IMR-90 (cell line): ENCODE measurements around the gene RGS16. TPM values are rescaled to one million over a fixed set of nuclear protein-coding genes. Genes with fewer than 3 reads are reported as not detected.

Source experiments
- ATAC-seq: fragments of 200-7000 bp; cut with Tn5 transposase; 2 replicates; pipeline ENCODE4 v1.9.1; 2020; ENCODE audit warnings: low read depth, mild to moderate bottlenecking, moderate library complexity
- BruUV-seq: library from RNA; stranded (reverse); fragments of 400-500 nt; replicated peaks from 2 replicates; lab custom pipeline; 2021; lab: Mats Ljungman, UMichigan
- CTCF ChIA-PET: fragments of 300-600 bp; formaldehyde crosslinking; extraction: SDS; loops from one replicate; lab custom pipeline; 2021; ENCODE audit warnings: antibody characterized with exemption; lab: Yijun Ruan, JAX
- POLR2A ChIA-PET: fragments of 300-600 bp; sonication (Branson Sonifier 250); formaldehyde crosslinking; loops from one replicate; lab custom pipeline; 2022; ENCODE audit warnings: antibody characterized with exemption; ENCODE audit not compliant: unreplicated experiment; lab: Charles Lee
- DNase-seq: peaks from one replicate; pipeline ENCODE4 v3.0.0; 2013
- H2AFZ ChIP-seq: replicated peaks from 2 replicates; pipeline ENCODE3; 2013; ENCODE audit warnings: low read length, mild to moderate bottlenecking; ENCODE audit not compliant: poor library complexity
- H2AK5ac ChIP-seq: 2 replicates; pipeline ENCODE4 v1.6.1; 2013; ENCODE audit warnings: low read depth, low read length, inconsistent platforms
- H2AK9ac ChIP-seq: replicated peaks from 2 replicates; pipeline ENCODE3; 2013; ENCODE audit warnings: mild to moderate bottlenecking, low read depth, low read length, moderate library complexity; ENCODE audit not compliant: poor library complexity
- H2BK120ac ChIP-seq: 2 replicates; pipeline ENCODE4 v1.6.1; 2013; ENCODE audit warnings: low read depth, low read length, inconsistent platforms
- H2BK15ac ChIP-seq: 3 replicates; pipeline ENCODE4 v1.6.1; 2013; ENCODE audit warnings: low read depth, low read length, inconsistent platforms
- H2BK20ac ChIP-seq: 2 replicates; pipeline ENCODE4 v1.6.1; 2013; ENCODE audit warnings: low read depth, mild to moderate bottlenecking, inconsistent platforms, low read length, moderate library complexity
- H2BK5ac ChIP-seq: 2 replicates; pipeline ENCODE4 v1.6.1; 2013; ENCODE audit warnings: mild to moderate bottlenecking, low read depth, low read length, inconsistent platforms; ENCODE audit not compliant: poor library complexity, severe bottlenecking
- H3K14ac ChIP-seq: replicated peaks from 2 replicates; pipeline ENCODE4 v1.6.1; 2013; ENCODE audit warnings: low read depth, low read length, inconsistent platforms
- H3K18ac ChIP-seq: 2 replicates; pipeline ENCODE4 v1.6.1; 2013; ENCODE audit warnings: low read depth, low read length, control low read depth
- H3K23ac ChIP-seq: 2 replicates; pipeline ENCODE4 v1.6.1; 2013; ENCODE audit warnings: low read depth, low read length, inconsistent platforms
- H3K27ac ChIP-seq: 2 replicates; pipeline ENCODE4 v1.5.1; 2013; ENCODE audit warnings: mild to moderate bottlenecking, control low read depth, low read length; ENCODE audit not compliant: insufficient read depth
- H3K27me3 ChIP-seq: 2 replicates; pipeline ENCODE4 v1.6.1; 2013; ENCODE audit warnings: low read length; ENCODE audit not compliant: control insufficient read depth, insufficient read depth
- H3K36me3 ChIP-seq: 2 replicates; pipeline ENCODE4 v1.6.1; 2013; ENCODE audit warnings: low read length, mixed read lengths; ENCODE audit not compliant: control insufficient read depth, insufficient read depth
- H3K4ac ChIP-seq: 2 replicates; pipeline ENCODE4 v1.6.1; 2013; ENCODE audit warnings: low read depth, low read length, inconsistent platforms
- H3K4me1 ChIP-seq: 2 replicates; pipeline ENCODE4 v1.6.1; 2013; ENCODE audit warnings: low read length, mixed read lengths; ENCODE audit not compliant: control insufficient read depth, insufficient read depth
- H3K4me2 ChIP-seq: 2 replicates; pipeline ENCODE4 v1.6.1; 2013; ENCODE audit warnings: low read depth, mild to moderate bottlenecking, control low read depth, low read length, moderate library complexity
- H3K4me3 ChIP-seq: 2 replicates; pipeline ENCODE4 v1.5.1; 2013; ENCODE audit warnings: low read depth, mild to moderate bottlenecking, control low read depth, low read length, moderate library complexity; ENCODE audit not compliant: insufficient read depth
- H3K56ac ChIP-seq: 2 replicates; pipeline ENCODE4 v1.6.1; 2013; ENCODE audit warnings: low read length, inconsistent platforms; ENCODE audit not compliant: insufficient read depth; ENCODE audit errors: extremely low read depth
- H3K79me1 ChIP-seq, 2 experiments: 2 replicates each; pipeline ENCODE4 v1.6.1; 2013; ENCODE audit warnings: low read length in 2 of 2, inconsistent platforms in 1 of 2, low read depth in 1 of 2
- H3K9ac ChIP-seq: 2 replicates; pipeline ENCODE4 v1.6.1; 2013; ENCODE audit warnings: low read depth, low read length, control low read depth
- H3K9me1 ChIP-seq: 2 replicates; pipeline ENCODE4 v1.6.1; 2013; ENCODE audit warnings: low read length, inconsistent platforms; ENCODE audit not compliant: insufficient read depth
- H3K9me3 ChIP-seq: 2 replicates; pipeline ENCODE4 v1.6.1; 2013; ENCODE audit warnings: low read length; ENCODE audit not compliant: control insufficient read depth, insufficient read depth
- H4K20me1 ChIP-seq: 2 replicates; pipeline ENCODE4 v1.6.1; 2013; ENCODE audit warnings: low read length, inconsistent platforms; ENCODE audit not compliant: insufficient read depth
- H4K5ac ChIP-seq: 2 replicates; pipeline ENCODE4 v1.6.1; 2013; ENCODE audit warnings: mild to moderate bottlenecking, low read depth, low read length, control low read depth
- H4K8ac ChIP-seq, 2 experiments: 2 replicates each; pipeline ENCODE4 v1.6.1; 2013; ENCODE audit warnings: low read depth in 2 of 2, low read length in 2 of 2, control low read depth in 1 of 2, inconsistent platforms in 1 of 2
- H4K91ac ChIP-seq: 2 replicates; pipeline ENCODE4 v1.6.1; 2013; ENCODE audit warnings: low read depth, low read length, inconsistent platforms; ENCODE audit not compliant: insufficient read depth
- BHLHE40 ChIP-seq: fragments of 150-350 bp; IDR thresholded peaks from 2 replicates; pipeline ENCODE4 v1.6.1; 2016; ENCODE audit warnings: mild to moderate bottlenecking, low read depth, low read length
- CEBPB ChIP-seq: IDR thresholded peaks from 2 replicates; pipeline ENCODE4 v1.6.1; 2012; ENCODE audit warnings: low read depth, low read length, improper control_type of control experiment
- CHD1 ChIP-seq: IDR thresholded peaks from 2 replicates; pipeline ENCODE4 v1.6.1; 2012; ENCODE audit warnings: low read depth, low read length, improper control_type of control experiment
- CTCF ChIP-seq: conservative IDR thresholded peaks from 2 replicates; pipeline ENCODE4 v1.5.1; 2012; ENCODE audit warnings: mild to moderate bottlenecking, low read depth, low read length, improper control_type of control experiment
- ELK1 ChIP-seq: fragments of 150-350 bp; IDR thresholded peaks from 2 replicates; pipeline ENCODE4 v1.6.1; 2016; ENCODE audit warnings: low read depth, mild to moderate bottlenecking, low read length, moderate library complexity, borderline replicate concordance
- FOS ChIP-seq: fragments of 150-350 bp; IDR thresholded peaks from 2 replicates; pipeline ENCODE4 v1.6.1; 2016; ENCODE audit warnings: low read depth, low read length
- MAFK ChIP-seq: IDR thresholded peaks from 2 replicates; pipeline ENCODE4 v1.6.1; 2012; ENCODE audit warnings: low read depth, low read length, improper control_type of control experiment
- MAZ ChIP-seq: IDR thresholded peaks from 2 replicates; pipeline ENCODE4 v1.6.1; 2012; ENCODE audit warnings: low read depth, mild to moderate bottlenecking, low read length, improper control_type of control experiment, moderate library complexity, borderline replicate concordance
- MXI1 ChIP-seq: IDR thresholded peaks from 2 replicates; pipeline ENCODE4 v1.6.1; 2012; ENCODE audit warnings: low read depth, mild to moderate bottlenecking, low read length, moderate library complexity, borderline replicate concordance
- NFE2L2 ChIP-seq: fragments of 150-350 bp; IDR thresholded peaks from 2 replicates; pipeline ENCODE4 v1.6.1; 2016; ENCODE audit warnings: low read depth, mild to moderate bottlenecking, low read length
- POLR2A ChIP-seq: IDR thresholded peaks from 2 replicates; pipeline ENCODE4 v1.6.1; 2012; ENCODE audit warnings: mild to moderate bottlenecking, low read depth, low read length
- RAD21 ChIP-seq: IDR thresholded peaks from 2 replicates; pipeline ENCODE4 v1.6.1; 2012; ENCODE audit warnings: low read length, improper control_type of control experiment
- RCOR1 ChIP-seq: IDR thresholded peaks from 2 replicates; pipeline ENCODE4 v1.6.1; 2012; ENCODE audit warnings: mild to moderate bottlenecking, low read length, improper control_type of control experiment; ENCODE audit not compliant: insufficient replicate concordance
- RFX5 ChIP-seq: IDR thresholded peaks from 2 replicates; pipeline ENCODE4 v1.8.0; 2012; ENCODE audit warnings: low read depth, mild to moderate bottlenecking, low read length, moderate library complexity
- SMC3 ChIP-seq: fragments of 150-350 bp; IDR thresholded peaks from 2 replicates; pipeline ENCODE4 v1.6.1; 2016; ENCODE audit warnings: low read depth, mild to moderate bottlenecking, antibody characterized with exemption, low read length, moderate library complexity
- USF2 ChIP-seq: fragments of 150-350 bp; IDR thresholded peaks from 2 replicates; pipeline ENCODE4 v1.6.1; 2017; ENCODE audit warnings: mild to moderate bottlenecking, antibody characterized with exemption, low read length, low read depth
- WGBS, 2 experiments: methylation state at CpG; one replicate each; pipeline versions ENCODE4 v1.1.5 to v1.1.7; 2013; ENCODE audit warnings: missing lambda C conversion rate in 2 of 2; ENCODE audit not compliant: insufficient read length in 1 of 2; ENCODE audit errors: extremely low coverage in 2 of 2; 5-methylcytosine and 5-hydroxymethylcytosine counted together
- dilution Hi-C: fragments of 300-500 bp; cut with HindIII; formaldehyde crosslinking; loops from one replicate; pipeline ENCODE4 v1.14.3; 2018; ENCODE audit warnings: low sequenced_read_pairs; ENCODE audit not compliant: unreplicated experiment
- in situ Hi-C: fragments of 300-500 bp; cut with MboI; formaldehyde crosslinking; loops from 3 replicates; pipeline ENCODE4 v1.14.3; 2019; ENCODE audit warnings: low sequenced_read_pairs, inconsistent platforms, mixed read lengths
- intact Hi-C: fragments of 100-400 bp; cut with micrococcal nuclease; formaldehyde crosslinking; loops from 2 replicates; pipeline ENCODE4 v1.10.0; 2022
- polyA plus RNA-seq, 3 experiments: library from polyadenylated mRNA; depleted of rRNA; stranded (reverse); fragments of >200 nt; gene quantifications; 2 replicates each; pipeline ENCODE4 v1.2.3, GENCODE V29; 2012; ENCODE audit warnings: low replicate concordance in 1 of 3
- total RNA-seq: library from RNA; depleted of rRNA; stranded (reverse); fragments of >200 nt; gene quantifications from 2 replicates; pipeline ENCODE4 v1.2.3, GENCODE V29; 2012

RGS16 gene
- total and polyA plus RNA-seq, 2 of the 4 experiments (the other 2 are of a cell fraction), result 0.15 to 0.18 TPM

GRCh38 chr1:182635871-182636270 is 31.7 kb upstream of the RGS16 start:
- Histone ChIP-seq H2BK20ac (no peak overlapping the region), H2AK9ac (no peak overlapping the region), H3K79me1 (no peaks in the 10 kb centered on the region), H3K36me3 (no peaks in the 10 kb centered on the region), H4K91ac (no peak overlapping the region), H2BK15ac (no peak overlapping the region), H3K23ac (no peak overlapping the region), H2AFZ (no peak overlapping the region), H3K18ac (no peak overlapping the region), H3K4me2 (no peak overlapping the region), H3K27me3 (peaks cover 17% of the 10 kb centered on the region), H4K5ac (no peak overlapping the region), H2BK5ac (no peak overlapping the region), H3K56ac (no peak overlapping the region), H4K8ac (no peak overlapping the region), H3K14ac (no peak overlapping the region), H3K4me1 (peaks cover under 1% of the 10 kb centered on the region; the same call in 1 of the 2 replicates), H4K20me1 (no peaks in the 10 kb centered on the region), H2AK5ac (no peak overlapping the region), H3K4ac (no peak overlapping the region), H3K27ac (no peak overlapping the region), H3K9me3 (no peaks in the 10 kb centered on the region), H3K4me3 (no peak overlapping the region), H3K9ac (no peak overlapping the region), H2BK120ac (no peak overlapping the region), H3K9me1 (peaks cover 3% of the 10 kb centered on the region; the same call in 1 of the 2 replicates)
- ChIA-PET CTCF (no interaction called here), POLR2A (no interaction called here)
- no peak for ATAC-seq
- no peak for DNase-seq
- TF ChIP-seq MAFK, result no peak
- TF ChIP-seq FOS, result no peak
- TF ChIP-seq RAD21, result no peak
- TF ChIP-seq CHD1, result no peak
- no peak for TF ChIP-seq MAZ
- no peak for TF ChIP-seq RCOR1
- no peak for TF ChIP-seq MXI1
- TF ChIP-seq NFE2L2, result no peak
- TF ChIP-seq ELK1, result no peak
- TF ChIP-seq BHLHE40, result no peak
- TF ChIP-seq CTCF, result no peak
- no peak for TF ChIP-seq USF2
- no peak for TF ChIP-seq POLR2A
- no peak for TF ChIP-seq RFX5
- TF ChIP-seq SMC3, result no peak
- no peak for TF ChIP-seq CEBPB
- intact Hi-C loops, result no loop called here
- WGBS, 2 experiments, result no CpG with 5 or more reads among the region's 2 CpGs
- dilution Hi-C loops, result no loop called here
- BruUV-seq, result no TSS peak
- in situ Hi-C loops, result no loop called here
